ENCODE measurements around the gene CRB3.

DNA sequence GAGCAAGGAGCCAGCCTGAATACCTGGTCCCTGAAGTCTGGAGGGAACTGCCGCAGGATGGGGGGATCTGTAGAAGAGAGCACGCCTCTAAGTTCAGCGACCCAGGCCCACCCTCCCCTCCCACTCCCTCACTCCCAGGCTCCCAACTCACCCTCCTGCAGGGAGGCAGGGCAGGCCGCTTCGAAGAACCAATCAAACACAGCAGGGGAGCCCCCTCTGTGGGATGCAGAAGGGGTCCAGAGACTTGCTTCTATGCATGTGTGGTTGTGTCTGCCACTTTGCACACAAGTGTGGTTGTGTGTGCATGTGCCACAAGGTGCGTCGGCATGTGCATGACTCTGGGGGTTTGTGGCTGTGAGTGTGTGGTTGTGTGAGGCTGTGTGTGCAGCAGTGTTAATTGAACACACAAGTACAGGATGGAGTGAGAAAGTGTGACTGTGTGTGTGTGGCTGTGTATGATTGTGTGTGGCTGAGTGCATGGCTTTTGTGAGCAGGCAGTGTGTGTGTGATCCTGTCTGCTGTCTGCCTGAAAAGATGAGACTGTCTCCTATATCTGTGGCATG, 15.8 kb downstream of the CRB3 start:
- TF ChIP-seq, protein P1, sequence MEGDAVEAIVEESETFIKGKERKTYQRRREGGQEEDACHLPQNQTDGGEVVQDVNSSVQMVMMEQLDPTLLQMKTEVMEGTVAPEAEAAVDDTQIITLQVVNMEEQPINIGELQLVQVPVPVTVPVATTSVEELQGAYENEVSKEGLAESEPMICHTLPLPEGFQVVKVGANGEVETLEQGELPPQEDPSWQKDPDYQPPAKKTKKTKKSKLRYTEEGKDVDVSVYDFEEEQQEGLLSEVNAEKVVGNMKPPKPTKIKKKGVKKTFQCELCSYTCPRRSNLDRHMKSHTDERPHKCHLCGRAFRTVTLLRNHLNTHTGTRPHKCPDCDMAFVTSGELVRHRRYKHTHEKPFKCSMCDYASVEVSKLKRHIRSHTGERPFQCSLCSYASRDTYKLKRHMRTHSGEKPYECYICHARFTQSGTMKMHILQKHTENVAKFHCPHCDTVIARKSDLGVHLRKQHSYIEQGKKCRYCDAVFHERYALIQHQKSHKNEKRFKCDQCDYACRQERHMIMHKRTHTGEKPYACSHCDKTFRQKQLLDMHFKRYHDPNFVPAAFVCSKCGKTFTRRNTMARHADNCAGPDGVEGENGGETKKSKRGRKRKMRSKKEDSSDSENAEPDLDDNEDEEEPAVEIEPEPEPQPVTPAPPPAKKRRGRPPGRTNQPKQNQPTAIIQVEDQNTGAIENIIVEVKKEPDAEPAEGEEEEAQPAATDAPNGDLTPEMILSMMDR (IDR thresholded peaks at IDR 0.05): no peak
- TF ChIP-seq, protein P2, sequence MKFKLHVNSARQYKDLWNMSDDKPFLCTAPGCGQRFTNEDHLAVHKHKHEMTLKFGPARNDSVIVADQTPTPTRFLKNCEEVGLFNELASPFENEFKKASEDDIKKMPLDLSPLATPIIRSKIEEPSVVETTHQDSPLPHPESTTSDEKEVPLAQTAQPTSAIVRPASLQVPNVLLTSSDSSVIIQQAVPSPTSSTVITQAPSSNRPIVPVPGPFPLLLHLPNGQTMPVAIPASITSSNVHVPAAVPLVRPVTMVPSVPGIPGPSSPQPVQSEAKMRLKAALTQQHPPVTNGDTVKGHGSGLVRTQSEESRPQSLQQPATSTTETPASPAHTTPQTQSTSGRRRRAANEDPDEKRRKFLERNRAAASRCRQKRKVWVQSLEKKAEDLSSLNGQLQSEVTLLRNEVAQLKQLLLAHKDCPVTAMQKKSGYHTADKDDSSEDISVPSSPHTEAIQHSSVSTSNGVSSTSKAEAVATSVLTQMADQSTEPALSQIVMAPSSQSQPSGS (CRISPR knock-in tag; IDR thresholded peaks at IDR 0.05; ENCODE audit: borderline replicate concordance, low read depth): no peak
- TF ChIP-seq ELF4 (CRISPR knock-in tag; IDR thresholded peaks at IDR 0.05; ENCODE audit: low read depth): no peak
- TF ChIP-seq ZNF138 (CRISPR knock-in tag; conservative IDR thresholded peaks at IDR 0.05): no peak
- TF ChIP-seq, protein P3, sequence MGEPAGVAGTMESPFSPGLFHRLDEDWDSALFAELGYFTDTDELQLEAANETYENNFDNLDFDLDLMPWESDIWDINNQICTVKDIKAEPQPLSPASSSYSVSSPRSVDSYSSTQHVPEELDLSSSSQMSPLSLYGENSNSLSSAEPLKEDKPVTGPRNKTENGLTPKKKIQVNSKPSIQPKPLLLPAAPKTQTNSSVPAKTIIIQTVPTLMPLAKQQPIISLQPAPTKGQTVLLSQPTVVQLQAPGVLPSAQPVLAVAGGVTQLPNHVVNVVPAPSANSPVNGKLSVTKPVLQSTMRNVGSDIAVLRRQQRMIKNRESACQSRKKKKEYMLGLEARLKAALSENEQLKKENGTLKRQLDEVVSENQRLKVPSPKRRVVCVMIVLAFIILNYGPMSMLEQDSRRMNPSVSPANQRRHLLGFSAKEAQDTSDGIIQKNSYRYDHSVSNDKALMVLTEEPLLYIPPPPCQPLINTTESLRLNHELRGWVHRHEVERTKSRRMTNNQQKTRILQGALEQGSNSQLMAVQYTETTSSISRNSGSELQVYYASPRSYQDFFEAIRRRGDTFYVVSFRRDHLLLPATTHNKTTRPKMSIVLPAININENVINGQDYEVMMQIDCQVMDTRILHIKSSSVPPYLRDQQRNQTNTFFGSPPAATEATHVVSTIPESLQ (CRISPR knock-in tag; IDR thresholded peaks at IDR 0.05): no peak
- no peak for TF ChIP-seq TEAD4 (CRISPR knock-in tag; IDR thresholded peaks at IDR 0.05)
